HEK293T (cell line): ENCODE measurements around the gene HNRNPLL.

ENCODE experiments used
- ARNT ChIP-seq: fragments of 450-650 bp; IDR thresholded peaks from 2 replicates; pipeline ENCODE4 v1.6.1; 2017; ENCODE audit warnings: mild to moderate bottlenecking
- BHLHE40 ChIP-seq: fragments of 450-650 bp; IDR thresholded peaks from 2 replicates; pipeline ENCODE4 v1.6.1; 2016; ENCODE audit warnings: mild to moderate bottlenecking, moderate library complexity, borderline replicate concordance
- ELF4 ChIP-seq: fragments of 450-650 bp; IDR thresholded peaks from 2 replicates; pipeline ENCODE4 v1.6.1; 2017; ENCODE audit warnings: antibody characterized with exemption
- FOXA1 ChIP-seq: fragments of 450-650 bp; IDR thresholded peaks from 2 replicates; pipeline ENCODE4 v1.6.1; 2016; ENCODE audit warnings: mild to moderate bottlenecking
- FOXK2 ChIP-seq: fragments of 450-650 bp; IDR thresholded peaks from 2 replicates; pipeline ENCODE4 v1.6.1; 2016; ENCODE audit warnings: mild to moderate bottlenecking
- FOXM1 ChIP-seq: fragments of 450-650 bp; IDR thresholded peaks from 2 replicates; pipeline ENCODE4 v1.6.1; 2017; ENCODE audit warnings: mild to moderate bottlenecking, borderline replicate concordance
- LEF1 ChIP-seq: fragments of 450-650 bp; IDR thresholded peaks from 2 replicates; pipeline ENCODE4 v1.6.1; 2017; ENCODE audit warnings: mild to moderate bottlenecking, borderline replicate concordance
- SP1 ChIP-seq: fragments of 450-650 bp; IDR thresholded peaks from 2 replicates; pipeline ENCODE4 v1.6.1; 2017
- SUZ12 ChIP-seq: fragments of 450-650 bp; IDR thresholded peaks from 2 replicates; pipeline ENCODE4 v1.6.1; 2016; ENCODE audit warnings: mild to moderate bottlenecking
- ZNF384 ChIP-seq: fragments of 450-650 bp; IDR thresholded peaks from 2 replicates; pipeline ENCODE4 v1.6.1; 2016
- TF ChIP-seq, protein P1 (sequence below): fragments of 450-650 bp; IDR thresholded peaks from 2 replicates; pipeline ENCODE4 v1.6.1; 2016

DNA sequence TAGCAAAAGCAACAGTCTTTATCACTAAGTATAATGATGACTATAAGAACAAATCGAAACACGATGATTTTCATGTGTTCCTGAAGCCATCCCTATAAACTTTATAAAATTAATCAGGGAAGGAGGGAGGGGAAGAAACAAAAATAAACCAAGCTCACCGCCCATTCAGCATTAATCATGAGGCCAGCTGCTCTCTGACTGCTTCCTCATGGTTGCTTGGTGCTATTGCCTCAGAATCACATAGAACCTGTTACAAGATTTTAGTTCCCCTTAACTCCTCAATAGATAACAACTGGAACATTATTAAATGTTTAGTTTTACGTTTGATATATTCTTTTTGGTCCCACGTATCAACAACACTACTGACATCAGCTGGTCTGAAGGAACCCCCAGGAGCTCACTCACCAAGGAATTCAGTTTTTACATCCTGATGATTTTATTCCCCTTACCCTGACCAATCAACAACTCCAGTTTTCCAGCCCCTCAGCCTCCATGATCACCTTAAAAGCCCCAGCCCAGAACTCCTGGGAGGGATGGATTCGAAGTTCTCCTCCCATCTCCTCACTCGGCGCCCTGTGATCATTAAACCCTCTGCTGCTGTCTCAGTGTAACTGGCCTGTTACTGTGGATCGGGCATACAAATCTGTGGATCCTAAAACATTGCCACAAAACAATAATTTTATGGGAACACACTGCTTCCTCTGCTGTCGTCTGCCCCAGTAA is 10.6 kb upstream of the HNRNPLL start:
- TF ChIP-seq ELF4 (no peak), FOXM1 (no peak), FOXK2 (no peak), ARNT (no peak), SP1 (no peak), ZNF384 (no peak), LEF1 (no peak), FOXA1 (no peak), SUZ12 (no peak), BHLHE40 (no peak)
- TF ChIP-seq, protein P1, sequence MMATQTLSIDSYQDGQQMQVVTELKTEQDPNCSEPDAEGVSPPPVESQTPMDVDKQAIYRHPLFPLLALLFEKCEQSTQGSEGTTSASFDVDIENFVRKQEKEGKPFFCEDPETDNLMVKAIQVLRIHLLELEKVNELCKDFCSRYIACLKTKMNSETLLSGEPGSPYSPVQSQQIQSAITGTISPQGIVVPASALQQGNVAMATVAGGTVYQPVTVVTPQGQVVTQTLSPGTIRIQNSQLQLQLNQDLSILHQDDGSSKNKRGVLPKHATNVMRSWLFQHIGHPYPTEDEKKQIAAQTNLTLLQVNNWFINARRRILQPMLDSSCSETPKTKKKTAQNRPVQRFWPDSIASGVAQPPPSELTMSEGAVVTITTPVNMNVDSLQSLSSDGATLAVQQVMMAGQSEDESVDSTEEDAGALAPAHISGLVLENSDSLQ: peak; percentile 37
